Mammary epithelial cell (primary cell): ENCODE data around the gene ANXA1.

ENCODE experiments used
- CTCF ChIP-seq, 2 donors: IDR thresholded peaks in 1 of 2; conservative IDR thresholded peaks in 1 of 2; 2 replicates each; pipeline ENCODE4 v1.5.1; 2011 to 2012; ENCODE audit warnings: inconsistent platforms in 2 of 2, low read length in 2 of 2, mild to moderate bottlenecking in 2 of 2, control low read depth in 1 of 2, low read depth in 1 of 2; ENCODE audit not compliant: insufficient read depth in 1 of 2; ENCODE audit errors: extremely low read depth in 1 of 2
- EZH2 ChIP-seq: IDR thresholded peaks from 2 replicates; pipeline ENCODE4 v1.6.1; 2012; ENCODE audit warnings: low read length, inconsistent platforms, borderline replicate concordance

GRCh38 chr9:73121375-73121935 lies 30.2 kb upstream of the ANXA1 start:
- TF ChIP-seq CTCF (conservative IDR thresholded peaks at IDR 0.05 in 1 of 2, IDR thresholded peaks at IDR 0.05 in 1 of 2; ENCODE audit: extremely low read depth in 1 of 2, insufficient read depth in 1 of 2, low read depth in 1 of 2, low read length in 2 of 2), result no peak
- no peak for TF ChIP-seq EZH2
